H9 (cell line): ENCODE data around the gene RSPO3. TPM values are rescaled to one million over a fixed set of nuclear protein-coding genes. Genes with fewer than 3 reads are reported as not detected.

Experiments
- DNase-seq: peaks from one replicate; pipeline ENCODE4 v3.0.0-alpha.2; 2017
- H2AFZ ChIP-seq: one replicate; pipeline ENCODE4 v1.6.1; 2013; ENCODE audit warnings: mild to moderate bottlenecking, low read length, control low read depth, moderate library complexity
- H2AK5ac ChIP-seq: 2 replicates; pipeline ENCODE4 v1.6.1; 2013; ENCODE audit warnings: low read length, control low read depth, mixed read lengths; ENCODE audit not compliant: insufficient read length
- H2BK120ac ChIP-seq: one replicate; pipeline ENCODE4 v1.6.1; 2013; ENCODE audit warnings: low read depth, mild to moderate bottlenecking, low read length, control low read depth, inconsistent platforms; ENCODE audit not compliant: poor library complexity, severe bottlenecking
- H2BK12ac ChIP-seq: 2 replicates; pipeline ENCODE4 v1.6.1; 2013; ENCODE audit warnings: low read length, control low read depth, mixed read lengths, low read depth; ENCODE audit not compliant: insufficient read length
- H2BK15ac ChIP-seq: 2 replicates; pipeline ENCODE4 v1.6.1; 2013; ENCODE audit warnings: low read depth, low read length, control low read depth
- H2BK20ac ChIP-seq: one replicate; pipeline ENCODE4 v1.6.1; 2013; ENCODE audit warnings: low read depth, mild to moderate bottlenecking, low read length, control low read depth, inconsistent platforms; ENCODE audit not compliant: poor library complexity, severe bottlenecking
- H2BK5ac ChIP-seq: 2 replicates; pipeline ENCODE4 v1.6.1; 2013; ENCODE audit warnings: low read length, control low read depth, mixed read lengths; ENCODE audit not compliant: insufficient read length
- H3K14ac ChIP-seq: 2 replicates; pipeline ENCODE4 v1.6.1; 2013; ENCODE audit warnings: low read length, control low read depth; ENCODE audit not compliant: insufficient read depth
- H3K18ac ChIP-seq: 2 replicates; pipeline ENCODE4 v1.6.1; 2013; ENCODE audit warnings: low read depth, mild to moderate bottlenecking, mixed read lengths, low read length, control low read depth; ENCODE audit not compliant: insufficient read length
- H3K23ac ChIP-seq: 2 replicates; pipeline ENCODE4 v1.6.1; 2013; ENCODE audit warnings: low read length, control low read depth, mixed read lengths, low read depth; ENCODE audit not compliant: insufficient read length
- H3K23me2 ChIP-seq: 2 replicates; pipeline ENCODE4 v1.6.1; 2013; ENCODE audit warnings: low read depth, mild to moderate bottlenecking, mixed read lengths, low read length, control low read depth; ENCODE audit not compliant: insufficient read length, poor library complexity, severe bottlenecking
- H3K27ac ChIP-seq: 2 replicates; pipeline ENCODE4 v1.5.1; 2013; ENCODE audit warnings: low read length, control low read depth, mixed read lengths, low read depth; ENCODE audit not compliant: insufficient read length
- H3K27me3 ChIP-seq: 2 replicates; pipeline ENCODE4 v1.6.1; 2013; ENCODE audit warnings: low read length, control low read depth, inconsistent platforms; ENCODE audit not compliant: insufficient read depth
- H3K4ac ChIP-seq: 2 replicates; pipeline ENCODE4 v1.6.1; 2013; ENCODE audit warnings: low read depth, mild to moderate bottlenecking, control low read depth, inconsistent platforms, low read length, moderate library complexity
- H3K4me1 ChIP-seq: 2 replicates; pipeline ENCODE4 v1.6.1; 2013; ENCODE audit warnings: low read length, control low read depth, inconsistent platforms; ENCODE audit not compliant: insufficient read depth
- H3K4me2 ChIP-seq: 2 replicates; pipeline ENCODE4 v1.6.1; 2013; ENCODE audit warnings: low read length, control low read depth, mixed read lengths; ENCODE audit not compliant: insufficient read length, insufficient read depth
- H3K56ac ChIP-seq: 2 replicates; pipeline ENCODE4 v1.6.1; 2013; ENCODE audit warnings: low read depth, mild to moderate bottlenecking, mixed read lengths, low read length, control low read depth; ENCODE audit not compliant: insufficient read length
- H3K79me1 ChIP-seq: 2 replicates; pipeline ENCODE4 v1.6.1; 2013; ENCODE audit warnings: low read depth, mild to moderate bottlenecking, moderate library complexity, low read length, control low read depth, inconsistent platforms; ENCODE audit not compliant: insufficient read depth, poor library complexity, severe bottlenecking
- H3K79me2 ChIP-seq: 2 replicates; pipeline ENCODE4 v1.6.1; 2013; ENCODE audit warnings: low read length, control low read depth, inconsistent platforms; ENCODE audit not compliant: insufficient read depth
- H3K9ac ChIP-seq: 2 replicates; pipeline ENCODE4 v1.6.1; 2013; ENCODE audit warnings: low read length, control low read depth, mixed read lengths; ENCODE audit not compliant: insufficient read length; ENCODE audit errors: extremely low read depth
- H3K9me3 ChIP-seq: one replicate; pipeline ENCODE4 v1.6.1; 2013; ENCODE audit warnings: low read depth, low read length, inconsistent platforms; ENCODE audit not compliant: control insufficient read depth
- H3T11ph ChIP-seq: one replicate; pipeline ENCODE4 v1.6.1; 2013; ENCODE audit warnings: mild to moderate bottlenecking, low read length, control low read depth, inconsistent platforms
- H4K20me1 ChIP-seq: one replicate; pipeline ENCODE4 v1.6.1; 2013; ENCODE audit not compliant: control insufficient read depth, insufficient read length, insufficient read depth
- H4K5ac ChIP-seq: 2 replicates; pipeline ENCODE4 v1.6.1; 2013; ENCODE audit warnings: low read depth, mild to moderate bottlenecking, mixed read lengths, low read length, control low read depth; ENCODE audit not compliant: insufficient read length
- H4K8ac ChIP-seq: replicated peaks from 2 replicates; pipeline ENCODE4 v1.6.1; 2013; ENCODE audit warnings: low read length, control low read depth, mixed read lengths, low read depth; ENCODE audit not compliant: insufficient read length
- H4K91ac ChIP-seq: 2 replicates; pipeline ENCODE4 v1.6.1; 2013; ENCODE audit warnings: low read depth, mild to moderate bottlenecking, moderate library complexity, mixed read lengths, low read length, control low read depth; ENCODE audit not compliant: insufficient read length
- H3K27ac Mint-ChIP-seq, 3 experiments: 2 replicates in 2 of 3; 3 replicates in 1 of 3; pipeline ENCODE4 v1.8.0; 2020 to 2021; ENCODE audit warnings: mixed read lengths in 3 of 3, mild to moderate bottlenecking in 1 of 3, moderate library complexity in 1 of 3
- H3K27me3 Mint-ChIP-seq: 2 replicates; pipeline ENCODE4 v1.8.0; 2021; ENCODE audit warnings: low read depth, mild to moderate bottlenecking, moderate library complexity, mixed read lengths
- H3K36me3 Mint-ChIP-seq, 3 experiments: 2 replicates in 2 of 3; 3 replicates in 1 of 3; pipeline ENCODE4 v1.8.0; 2020 to 2021; ENCODE audit warnings: low read depth in 3 of 3, mixed read lengths in 3 of 3; ENCODE audit not compliant: insufficient read depth in 1 of 3
- H3K4me1 Mint-ChIP-seq, 2 experiments: 2 replicates each; pipeline ENCODE4 v1.8.0; 2020; ENCODE audit warnings: mixed read lengths in 2 of 2
- H3K4me3 Mint-ChIP-seq, 2 experiments: 2 replicates in 1 of 2; 3 replicates in 1 of 2; pipeline ENCODE4 v1.8.0; 2020 to 2021; ENCODE audit warnings: mild to moderate bottlenecking in 2 of 2, mixed read lengths in 2 of 2, moderate library complexity in 1 of 2
- H3K9me3 Mint-ChIP-seq, 2 experiments: 2 replicates in 1 of 2; 3 replicates in 1 of 2; pipeline ENCODE4 v1.8.0; 2020; ENCODE audit warnings: mild to moderate bottlenecking in 2 of 2, mixed read lengths in 2 of 2, moderate library complexity in 1 of 2
- WGBS: extraction: QIAGEN DNeasy Blood & Tissue Kit; methylation state at CpG from one replicate; pipeline ENCODE4 v1.1.7; 2013; ENCODE audit warnings: missing lambda C conversion rate, low lambda C conversion rate, mixed read lengths; ENCODE audit not compliant: insufficient read length; ENCODE audit errors: extremely low coverage; 5-methylcytosine and 5-hydroxymethylcytosine counted together
- total RNA-seq: library from RNA; stranded (reverse); gene quantifications from 2 replicates; pipeline ENCODE4 v1.2.1, GENCODE V29; 2021
- TF ChIP-seq, protein P1 (sequence below): fragments of 200-600 bp; sonication (generic); conservative IDR thresholded peaks from 3 replicates; pipeline ENCODE4 v1.8.0; 2021; ENCODE audit warnings: antibody characterized with exemption, mild to moderate bottlenecking

RSPO3 gene
- total RNA-seq, 1 experiment from 2014 or later = not detected

DNA sequence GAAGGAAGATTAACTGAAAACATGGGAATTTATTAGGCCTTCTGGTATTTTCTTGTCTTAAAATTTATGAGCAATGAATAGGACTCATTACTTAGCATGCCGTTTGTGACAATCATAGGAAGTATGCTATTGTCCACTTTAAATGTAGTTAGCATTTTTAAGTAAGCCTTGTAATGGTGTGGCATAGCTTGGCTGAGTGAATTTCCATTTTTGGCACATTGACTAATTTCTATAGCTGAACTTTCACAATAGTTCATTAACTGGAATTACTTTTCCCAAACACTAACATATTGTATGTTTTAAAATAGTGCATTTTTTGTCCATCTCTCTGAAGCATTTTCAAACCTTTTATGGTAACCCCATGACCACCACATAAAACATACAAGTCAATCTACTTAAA, 15.7 kb downstream of the RSPO3 start:
- Histone ChIP-seq H2AFZ (no peak overlapping the region), H2BK120ac (no peak overlapping the region), H3K4me1 (no peaks in the 10 kb centered on the region), H3K79me1 (no peaks in the 10 kb centered on the region), H3K9ac (no peak overlapping the region), H4K91ac (no peak overlapping the region), H4K20me1 (no peaks in the 10 kb centered on the region), H3K23me2 (no peaks in the 10 kb centered on the region), H3K14ac (no peak overlapping the region), H2BK5ac (no peak overlapping the region), H4K8ac (no peak overlapping the region), H3K27ac (no peak overlapping the region), H3K27me3 (no peaks in the 10 kb centered on the region), H4K5ac (no peak overlapping the region), H3K56ac (no peak overlapping the region), H3K79me2 (no peaks in the 10 kb centered on the region), H3K9me3 (no peaks in the 10 kb centered on the region), H2BK12ac (no peak overlapping the region), H3K23ac (no peak overlapping the region), H2AK5ac (no peak overlapping the region), H3K4ac (no peak overlapping the region), H3K4me2 (no peak overlapping the region), H3K18ac (no peak overlapping the region), H2BK20ac (no peak overlapping the region), H2BK15ac (no peak overlapping the region), H3T11ph (no peak overlapping the region)
- Mint-ChIP-seq H3K27me3 (peaks cover 1% of the 10 kb centered on the region; the same call in 1 of the 2 replicates), H3K36me3 (no peaks in the 10 kb centered on the region), H3K27ac (no peak overlapping the region), H3K4me3 (no peak overlapping the region), H3K4me1 (no peaks in the 10 kb centered on the region), H3K9me3 (no peaks in the 10 kb centered on the region)
- TF ChIP-seq, protein P1, sequence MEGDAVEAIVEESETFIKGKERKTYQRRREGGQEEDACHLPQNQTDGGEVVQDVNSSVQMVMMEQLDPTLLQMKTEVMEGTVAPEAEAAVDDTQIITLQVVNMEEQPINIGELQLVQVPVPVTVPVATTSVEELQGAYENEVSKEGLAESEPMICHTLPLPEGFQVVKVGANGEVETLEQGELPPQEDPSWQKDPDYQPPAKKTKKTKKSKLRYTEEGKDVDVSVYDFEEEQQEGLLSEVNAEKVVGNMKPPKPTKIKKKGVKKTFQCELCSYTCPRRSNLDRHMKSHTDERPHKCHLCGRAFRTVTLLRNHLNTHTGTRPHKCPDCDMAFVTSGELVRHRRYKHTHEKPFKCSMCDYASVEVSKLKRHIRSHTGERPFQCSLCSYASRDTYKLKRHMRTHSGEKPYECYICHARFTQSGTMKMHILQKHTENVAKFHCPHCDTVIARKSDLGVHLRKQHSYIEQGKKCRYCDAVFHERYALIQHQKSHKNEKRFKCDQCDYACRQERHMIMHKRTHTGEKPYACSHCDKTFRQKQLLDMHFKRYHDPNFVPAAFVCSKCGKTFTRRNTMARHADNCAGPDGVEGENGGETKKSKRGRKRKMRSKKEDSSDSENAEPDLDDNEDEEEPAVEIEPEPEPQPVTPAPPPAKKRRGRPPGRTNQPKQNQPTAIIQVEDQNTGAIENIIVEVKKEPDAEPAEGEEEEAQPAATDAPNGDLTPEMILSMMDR = no peak
- no peak for DNase-seq
- WGBS = no CpG with 5 or more reads among the region's 1 CpG
